Type B pancreatic cell (in vitro differentiated cells): Measurements from ENCODE around the gene KCNJ6. TPM values are rescaled to one million over a fixed set of nuclear protein-coding genes. Genes with fewer than 3 reads are reported as not detected.
"Not testable (repeated sequence)": the region's sequence is repeated elsewhere in the genome, so short reads cannot be mapped to it uniquely, and the experiment has no call there.

Experiments
- DNase-seq: peaks from one replicate; pipeline ENCODE4 v3.0.0; 2021; ENCODE audit warnings: mixed read lengths; ENCODE audit not compliant: unreplicated experiment; ENCODE audit errors: extremely low spot score
- H3K27ac Mint-ChIP-seq: 2 replicates; pipeline ENCODE4 v1.8.0; 2021; ENCODE audit warnings: mild to moderate bottlenecking, mixed read lengths
- H3K27me3 Mint-ChIP-seq: 2 replicates; pipeline ENCODE4 v1.8.0; 2021; ENCODE audit warnings: mixed read lengths
- H3K36me3 Mint-ChIP-seq: 2 replicates; pipeline ENCODE4 v1.8.0; 2021; ENCODE audit warnings: mixed read lengths
- H3K4me1 Mint-ChIP-seq: one replicate; pipeline ENCODE4 v1.8.0; 2021; ENCODE audit warnings: mixed read lengths; ENCODE audit not compliant: unreplicated experiment
- H3K4me3 Mint-ChIP-seq: 2 replicates; pipeline ENCODE4 v1.8.0; 2021; ENCODE audit warnings: mild to moderate bottlenecking, mixed read lengths
- H3K9me3 Mint-ChIP-seq: 2 replicates; pipeline ENCODE4 v1.8.0; 2021; ENCODE audit warnings: mixed read lengths
- CTCF ChIP-seq: fragments of 200-600 bp; sonication (generic); conservative IDR thresholded peaks from 2 replicates; pipeline ENCODE4 v1.5.0; 2021; ENCODE audit warnings: antibody characterized with exemption, mild to moderate bottlenecking
- total RNA-seq: library from RNA; stranded (reverse); gene quantifications from 2 replicates; pipeline ENCODE4 v1.2.1, GENCODE V29; 2021; ENCODE audit warnings: low replicate concordance

Gene KCNJ6
- total RNA-seq, 1 donor from 2014 or later: 2.1 TPM

GRCh38 chr21:37587203-37587602, 329.1 kb downstream of the KCNJ6 start:
- DNase-seq: no peak
- no peak overlapping the region for H3K27ac Mint-ChIP-seq
- no peak overlapping the region for H3K4me3 Mint-ChIP-seq

GRCh38 chr21:37582590-37582989, 333.7 kb downstream of the KCNJ6 start:
- H3K27ac Mint-ChIP-seq: no peak overlapping the region
- peak; percentile 71 for TF ChIP-seq CTCF
- DNase-seq: no peak
- H3K4me1 Mint-ChIP-seq: no peaks in the 10 kb centered on the region
- no peaks in the 10 kb centered on the region for H3K36me3 Mint-ChIP-seq
- no peak overlapping the region for H3K4me3 Mint-ChIP-seq
- H3K27me3 Mint-ChIP-seq: no peaks in the 10 kb centered on the region
- peaks cover 14% of the 10 kb centered on the region for H3K9me3 Mint-ChIP-seq

More at GRCh38 chr21:37587203-37587602, 329.1 kb downstream of the KCNJ6 start:
- Mint-ChIP-seq H3K4me1 (no peaks in the 10 kb centered on the region), H3K27me3 (no peaks in the 10 kb centered on the region), H3K36me3 (no peaks in the 10 kb centered on the region), H3K9me3 (peaks cover 3% of the 10 kb centered on the region)
- TF ChIP-seq CTCF: no peak

- no peak for DNase-seq
- Mint-ChIP-seq H3K9me3 (peaks cover 14% of the 10 kb centered on the region), H3K27ac (no peak overlapping the region), H3K4me1 (no peaks in the 10 kb centered on the region), H3K4me3 (no peak overlapping the region), H3K27me3 (no peaks in the 10 kb centered on the region), H3K36me3 (no peaks in the 10 kb centered on the region)
- TF ChIP-seq CTCF: no peak
Measured at GRCh38 chr21:37580666-37581065, 335.6 kb downstream of the KCNJ6 start.

- TF ChIP-seq CTCF: no peak
- no peak overlapping the region for H3K4me3 Mint-ChIP-seq
- H3K27me3 Mint-ChIP-seq: no peaks in the 10 kb centered on the region
- H3K27ac Mint-ChIP-seq: no peak overlapping the region
- H3K36me3 Mint-ChIP-seq: no peaks in the 10 kb centered on the region
- no peaks in the 10 kb centered on the region for H3K4me1 Mint-ChIP-seq
- DNase-seq: no peak
- peaks cover 14% of the 10 kb centered on the region for H3K9me3 Mint-ChIP-seq
Measured at GRCh38 chr21:37579356-37579755, 336.9 kb downstream of the KCNJ6 start.

DNA sequence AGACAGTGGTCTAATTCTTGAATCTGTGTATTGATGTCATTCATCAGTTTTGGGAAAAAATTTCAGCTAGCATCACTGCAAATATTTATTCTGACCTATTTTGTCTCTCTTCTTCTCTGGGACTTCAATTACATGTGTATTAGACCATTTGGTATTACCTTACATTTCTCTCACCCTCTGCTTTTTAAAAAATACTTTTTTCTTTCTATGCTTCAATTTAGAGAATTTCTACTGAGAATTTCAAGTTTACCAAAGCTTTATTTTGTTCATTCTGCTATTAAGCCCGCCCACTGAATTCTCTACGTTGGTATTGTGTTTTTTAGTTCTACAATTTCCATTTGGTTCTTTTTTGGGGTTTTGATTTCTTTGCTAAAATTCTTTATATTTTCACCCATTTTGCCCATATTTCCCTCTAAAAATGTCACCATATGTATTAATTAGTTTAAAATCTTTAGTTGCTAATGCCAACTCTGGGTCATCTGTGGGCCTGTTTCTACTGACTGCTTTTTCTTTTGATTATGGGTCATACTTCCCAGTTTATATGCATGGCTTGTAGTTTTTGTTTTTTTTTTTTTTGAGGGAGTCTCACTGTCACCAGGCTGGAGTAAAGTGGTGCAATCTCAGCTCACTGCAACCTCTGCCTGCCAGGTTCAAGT, 337.7 kb downstream of the KCNJ6 start:
- Mint-ChIP-seq H3K4me3 (no peak overlapping the region), H3K4me1 (no peaks in the 10 kb centered on the region), H3K36me3 (no peaks in the 10 kb centered on the region), H3K27me3 (no peaks in the 10 kb centered on the region), H3K27ac (no peak overlapping the region), H3K9me3 (peaks cover 14% of the 10 kb centered on the region)
- no peak for DNase-seq
- no peak for TF ChIP-seq CTCF

DNA sequence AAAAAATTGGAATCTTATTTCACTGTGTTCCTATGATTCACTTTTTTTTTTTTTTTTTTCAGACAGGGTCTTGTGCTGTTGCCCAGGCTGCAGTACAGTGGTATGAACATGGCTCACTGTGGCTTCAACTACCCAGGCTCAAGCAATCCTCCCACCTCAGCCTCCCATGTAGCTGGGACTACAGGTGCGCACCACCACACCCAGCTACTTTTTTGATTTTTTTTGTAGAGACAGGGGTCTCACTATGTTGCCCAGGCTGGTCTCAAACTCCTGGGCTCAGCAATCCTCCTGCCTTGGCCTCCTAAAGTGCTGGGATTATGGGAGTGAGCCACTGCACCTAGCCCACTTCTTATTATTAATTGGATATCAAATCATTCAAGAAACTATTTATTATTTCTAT, 339.3 kb downstream of the KCNJ6 start:
- H3K27ac Mint-ChIP-seq, DNase-seq, H3K4me3 Mint-ChIP-seq, H3K27me3 Mint-ChIP-seq, H3K36me3 Mint-ChIP-seq, H3K4me1 Mint-ChIP-seq: not testable (repeated sequence)
- peaks cover 11% of the 10 kb centered on the region for H3K9me3 Mint-ChIP-seq
